Eye (tissue), 1 donor: ENCODE results near the gene CTPS2.
A peak's percentile ranks its signal among the peaks of the same experiment; 100 is the strongest.

Experiments used
- DNase-seq: peaks from one replicate; pipeline ENCODE4 v3.0.0-alpha.2; 2015

Gene CTPS2

GRCh38 chrX:16711893-16712547, 449 bp downstream of the CTPS2 start:
- peak; percentile 65 for DNase-seq

DNA sequence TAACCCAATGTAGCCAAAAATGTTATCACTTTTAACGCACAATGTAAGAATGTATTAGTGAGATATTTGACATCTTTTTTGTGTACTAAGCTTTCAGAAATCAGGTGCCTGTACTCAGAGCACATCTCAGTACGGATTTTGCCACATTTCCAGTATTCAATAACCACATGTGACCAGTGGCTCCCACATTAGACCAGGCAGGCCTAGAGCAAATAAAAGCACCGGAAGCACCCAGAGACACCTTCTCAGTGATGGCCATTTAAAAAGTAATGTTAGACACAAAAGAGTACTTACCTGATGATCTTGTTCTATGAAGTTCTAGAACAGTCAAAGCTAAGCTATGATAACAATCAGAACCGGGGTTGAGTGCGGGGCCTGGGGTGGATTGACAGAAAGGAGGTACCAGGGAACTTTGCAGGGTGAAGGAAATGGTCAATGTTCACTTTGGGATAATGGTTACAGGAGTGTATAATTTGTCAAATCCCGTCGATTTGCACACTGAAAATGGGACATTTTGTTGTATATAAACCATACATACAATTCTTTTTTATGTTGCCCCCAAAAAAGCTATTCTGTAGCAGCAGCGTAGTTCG, 1.2 kb downstream of the CTPS2 start:
- DNase-seq, result no peak

- DNase-seq, result no peak
Measured at GRCh38 chrX:16708016-16708415, 4.5 kb downstream of the CTPS2 start.

- no peak for DNase-seq
Measured at GRCh38 chrX:16705370-16705769, 7.1 kb downstream of the CTPS2 start.

GRCh38 chrX:16702700-16703599, 9.5 kb downstream of the CTPS2 start:
- DNase-seq, result no peak

- DNase-seq, result no peak
Measured at GRCh38 chrX:16700734-16701133, 11.7 kb downstream of the CTPS2 start.

DNA sequence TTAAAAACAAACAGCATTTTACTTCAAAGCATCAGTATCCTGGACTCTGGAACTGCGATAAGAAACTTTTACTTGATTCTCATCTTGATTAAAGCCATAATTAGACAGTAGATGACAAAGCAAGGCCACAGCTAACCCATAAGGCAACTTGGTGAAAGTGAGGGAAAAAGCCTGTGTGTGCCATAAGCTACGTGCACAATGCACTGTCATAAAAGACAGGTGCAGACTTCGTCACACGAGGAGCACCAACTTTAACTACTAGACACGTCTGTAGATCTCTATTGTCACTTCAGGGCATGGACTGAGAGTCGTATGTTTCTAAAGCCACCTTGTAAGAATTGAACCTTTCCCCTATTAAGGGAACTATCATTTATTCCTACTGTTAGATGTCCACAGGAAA, 13.1 kb downstream of the CTPS2 start:
- no peak for DNase-seq

GRCh38 chrX:16696956-16697355, 15.5 kb downstream of the CTPS2 start:
- DNase-seq, result no peak

GRCh38 chrX:16695079-16695676, 17.3 kb downstream of the CTPS2 start:
- DNase-seq, result peak; percentile 71

DNA sequence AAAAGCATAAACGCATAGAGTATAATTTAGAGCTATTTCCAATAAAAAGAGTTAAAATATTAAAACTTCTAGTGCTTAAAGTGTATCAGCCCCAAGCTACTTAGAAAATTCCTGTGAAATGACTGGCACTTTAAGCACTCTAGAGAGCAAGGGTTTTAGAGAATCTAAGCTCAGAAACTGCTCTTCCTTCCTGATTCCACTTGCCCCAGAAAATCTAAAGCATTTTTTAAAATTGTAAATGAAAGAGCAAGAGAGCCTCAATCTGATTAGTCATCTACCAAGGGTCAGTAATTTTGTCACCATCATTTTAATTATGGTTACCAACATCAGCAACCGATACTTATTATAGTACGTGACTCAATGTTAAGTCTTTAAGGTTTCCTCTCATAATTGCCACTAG, 25.0 kb downstream of the CTPS2 start:
- DNase-seq, result no peak

DNA sequence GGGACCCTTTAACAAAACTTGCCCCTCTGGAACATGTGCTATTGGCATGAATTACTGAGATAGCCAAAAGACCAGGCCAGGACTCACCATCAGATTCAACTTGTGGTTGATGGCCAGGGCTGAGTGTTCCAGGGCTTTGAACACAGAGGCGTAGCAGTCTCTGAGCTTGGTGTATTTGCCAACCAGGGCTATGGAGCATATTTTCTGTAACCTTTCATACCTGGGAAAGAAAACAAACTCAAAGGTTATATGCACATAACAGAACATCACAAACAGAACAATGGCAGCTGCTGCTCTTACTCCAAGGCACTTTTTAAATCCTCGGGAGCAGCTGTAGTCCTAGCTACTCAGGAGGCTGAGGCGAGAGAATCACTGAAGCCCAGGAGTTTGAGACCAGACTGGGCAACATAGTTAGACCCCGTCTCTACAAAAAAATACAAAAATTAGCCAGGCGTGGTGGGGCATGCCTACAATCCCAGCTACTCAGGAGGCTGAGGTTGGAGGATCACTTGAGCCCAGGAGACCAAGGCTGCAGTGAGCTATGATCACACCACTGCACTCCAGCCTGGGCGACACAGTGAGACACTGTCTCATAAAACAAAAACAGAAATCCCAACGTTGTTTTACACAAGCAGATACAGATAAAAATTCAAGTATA, 29.3 kb downstream of the CTPS2 start:
- DNase-seq, result no peak

DNA sequence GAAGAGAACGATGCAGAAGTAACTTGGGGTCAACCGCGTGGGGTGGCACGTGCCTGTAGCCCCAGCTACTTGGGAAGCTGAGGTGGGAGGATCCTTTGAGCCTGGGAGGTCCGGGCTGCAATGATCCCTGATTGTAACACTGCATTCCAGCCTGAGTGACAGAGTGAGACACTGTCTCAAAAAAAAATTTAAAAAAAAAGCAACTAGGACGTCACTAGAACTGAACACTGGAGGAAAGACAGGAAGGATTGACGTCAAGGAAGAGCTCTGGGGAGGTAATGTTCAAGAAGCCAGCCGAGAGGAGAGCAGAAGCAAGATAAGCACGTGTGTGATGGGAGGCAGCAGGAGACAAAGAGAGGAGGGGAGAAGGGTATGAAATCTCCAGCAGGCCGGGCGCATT, 33.8 kb downstream of the CTPS2 start:
- DNase-seq, result no peak

- DNase-seq, result peak; percentile 56
Measured at GRCh38 chrX:16671005-16671404, 41.5 kb downstream of the CTPS2 start.

DNA sequence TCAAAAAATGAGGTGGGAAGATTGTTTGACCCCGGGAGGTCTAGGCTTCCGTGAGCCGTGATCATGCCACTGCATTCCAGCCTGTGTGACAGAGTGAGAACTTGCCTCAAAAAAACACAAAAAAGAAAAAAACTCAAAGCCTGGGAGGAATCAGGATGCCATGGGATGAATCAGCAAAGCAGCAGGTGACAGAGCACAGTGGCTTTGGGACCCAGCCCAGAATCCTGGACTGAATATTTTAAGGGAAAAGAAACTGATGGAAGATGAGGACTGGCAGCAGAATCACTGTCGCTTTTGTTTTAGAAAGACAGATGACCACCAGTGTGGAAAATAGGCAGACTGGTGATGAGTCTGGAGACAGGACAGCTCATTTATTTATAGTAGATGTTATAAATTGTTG, 45.9 kb downstream of the CTPS2 start:
- no peak for DNase-seq

- peak; percentile 11 for DNase-seq
Measured at GRCh38 chrX:16665089-16665488, 47.4 kb downstream of the CTPS2 start.

GRCh38 chrX:16664626-16665025, 47.8 kb downstream of the CTPS2 start:
- no peak for DNase-seq

DNA sequence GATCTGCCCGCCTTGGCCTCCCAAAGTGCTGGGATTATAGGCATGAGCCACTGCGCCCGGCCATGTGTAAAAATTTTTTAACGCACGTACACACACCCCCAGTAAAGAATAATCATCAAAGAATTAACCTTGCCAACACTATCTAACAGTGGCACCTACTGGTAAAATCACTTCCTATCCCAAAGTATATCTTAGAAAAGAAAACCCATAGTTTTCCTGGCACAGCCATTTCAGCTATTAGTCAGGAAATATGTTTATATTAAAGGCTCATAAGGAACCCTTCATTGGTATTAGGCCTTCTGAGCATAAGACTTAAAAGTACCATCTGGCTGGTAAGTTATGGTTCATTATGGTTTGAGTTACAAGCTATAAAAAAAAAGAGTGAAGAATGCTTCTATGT, 48.4 kb downstream of the CTPS2 start:
- DNase-seq, result no peak

DNA sequence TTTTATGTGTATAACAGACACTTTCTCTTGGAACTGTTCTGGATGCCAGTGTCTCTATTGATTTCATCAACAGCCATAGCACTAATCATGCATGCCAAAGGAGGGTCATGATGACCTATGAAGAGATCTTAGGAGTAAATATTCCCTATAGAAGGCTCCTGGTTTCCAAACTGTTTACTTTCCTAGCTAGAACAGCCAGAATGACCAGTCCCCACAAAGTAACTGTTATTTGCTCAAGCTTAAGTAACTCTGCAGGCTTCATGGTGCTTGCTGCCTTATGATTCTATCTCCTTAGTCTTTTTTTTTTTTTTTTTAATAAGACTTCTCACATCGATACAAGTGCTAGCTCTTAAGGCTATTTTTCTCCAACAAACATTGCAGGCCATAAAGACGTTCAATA, 50.1 kb downstream of the CTPS2 start:
- DNase-seq, result no peak

- no peak for DNase-seq
Measured at GRCh38 chrX:16661495-16661894, 51.0 kb downstream of the CTPS2 start.

GRCh38 chrX:16659321-16659720, 53.1 kb downstream of the CTPS2 start:
- DNase-seq, result no peak

DNA sequence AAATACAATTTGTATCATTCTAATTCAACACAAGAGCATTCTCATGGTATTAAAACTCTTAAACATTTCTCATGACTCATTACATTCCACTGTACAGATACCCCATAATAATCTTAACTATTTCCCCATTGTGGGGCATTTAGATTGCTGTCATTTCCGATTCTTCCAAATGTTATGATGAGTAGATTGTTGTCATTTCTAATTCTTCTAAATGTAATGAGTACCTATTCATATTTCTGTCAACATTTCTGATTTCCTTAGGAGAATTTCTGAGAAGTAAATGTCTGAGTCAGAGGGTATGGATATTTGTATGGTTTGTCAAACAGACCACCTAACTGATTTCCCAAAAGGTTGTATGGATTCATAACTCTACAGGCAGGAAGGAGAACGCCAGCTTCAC, 54.2 kb downstream of the CTPS2 start:
- DNase-seq, result no peak

DNA sequence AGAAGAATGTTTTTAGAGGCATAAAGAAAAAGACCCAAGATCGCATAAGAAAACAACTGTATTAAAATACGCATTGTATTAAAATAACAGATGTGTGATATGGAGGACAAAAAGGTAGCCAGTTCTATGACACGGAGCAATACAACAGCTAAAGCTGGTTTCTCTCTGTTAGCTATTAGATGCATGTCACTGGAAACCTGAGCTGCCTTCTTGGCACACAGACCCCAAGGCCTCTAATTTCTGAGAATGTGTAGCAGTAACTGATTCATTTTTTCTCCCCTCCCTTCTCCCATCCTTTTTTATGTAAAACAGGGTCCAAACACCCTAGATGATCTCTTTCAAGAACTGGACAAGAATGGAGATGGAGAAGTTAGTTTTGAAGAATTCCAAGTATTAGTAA, 58.4 kb downstream of the CTPS2 start:
- peak; percentile 15 for DNase-seq

DNA sequence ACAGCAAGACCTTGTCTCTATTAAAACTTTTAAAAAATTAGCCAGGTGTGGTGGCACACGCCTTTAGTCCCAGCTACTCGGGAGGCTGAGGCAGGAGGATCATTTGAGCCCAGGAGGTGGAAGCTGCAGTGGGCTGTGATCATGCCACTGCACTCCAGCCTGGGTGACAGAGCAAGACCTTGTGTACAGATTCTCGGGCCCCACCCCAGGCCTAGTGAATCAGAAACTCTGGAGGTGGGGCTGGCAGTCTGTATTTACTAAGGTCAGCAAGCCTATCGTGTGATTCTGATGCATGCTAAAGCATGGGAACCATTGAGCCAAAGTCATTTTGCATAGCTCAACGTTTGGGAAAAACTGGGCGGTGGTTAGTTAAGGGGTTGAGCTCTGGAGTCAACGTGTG, 59.0 kb downstream of the CTPS2 start:
- DNase-seq, result no peak
